Testis (tissue), 2 donors: ENCODE results near the gene HMCN1.

Source experiments
- POLR2A ChIP-seq: fragments of 450-650 bp; IDR thresholded peaks from one replicate; pipeline ENCODE4 v1.6.1; 2017; ENCODE audit warnings: antibody characterized with exemption, mild to moderate bottlenecking, moderate library complexity
- TF ChIP-seq, protein P1 (sequence below), 3 experiments: fragments of 450-650 bp in 2 of 3; fragments of 200-600 bp in 1 of 3; sonication (generic) in 1 of 3; IDR thresholded peaks; one replicate each; pipeline ENCODE4 v1.5.1; 2016 to 2019; ENCODE audit warnings: antibody characterized with exemption in 3 of 3, mild to moderate bottlenecking in 2 of 3, moderate library complexity in 1 of 3

DNA sequence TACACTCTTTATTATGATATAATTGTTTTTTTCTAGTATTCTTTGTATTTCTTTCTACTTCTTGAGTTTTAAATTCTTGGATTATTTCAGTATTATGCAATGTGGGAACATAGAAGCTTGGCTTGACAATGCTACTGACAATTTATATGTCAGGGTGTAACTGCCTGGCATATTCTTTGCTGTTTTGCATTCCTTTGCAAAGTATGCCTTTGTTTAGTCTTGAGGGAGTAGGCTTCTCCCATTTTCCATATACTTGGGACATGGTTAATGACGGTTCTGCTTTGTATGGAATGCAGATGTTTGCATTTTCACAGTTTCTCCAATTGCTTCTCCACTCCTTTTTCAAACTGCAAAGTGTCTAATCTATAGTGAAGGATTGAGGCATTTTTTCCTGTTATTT lies 109.8 kb downstream of the HMCN1 start:
- TF ChIP-seq POLR2A = no peak
- TF ChIP-seq, protein P1, sequence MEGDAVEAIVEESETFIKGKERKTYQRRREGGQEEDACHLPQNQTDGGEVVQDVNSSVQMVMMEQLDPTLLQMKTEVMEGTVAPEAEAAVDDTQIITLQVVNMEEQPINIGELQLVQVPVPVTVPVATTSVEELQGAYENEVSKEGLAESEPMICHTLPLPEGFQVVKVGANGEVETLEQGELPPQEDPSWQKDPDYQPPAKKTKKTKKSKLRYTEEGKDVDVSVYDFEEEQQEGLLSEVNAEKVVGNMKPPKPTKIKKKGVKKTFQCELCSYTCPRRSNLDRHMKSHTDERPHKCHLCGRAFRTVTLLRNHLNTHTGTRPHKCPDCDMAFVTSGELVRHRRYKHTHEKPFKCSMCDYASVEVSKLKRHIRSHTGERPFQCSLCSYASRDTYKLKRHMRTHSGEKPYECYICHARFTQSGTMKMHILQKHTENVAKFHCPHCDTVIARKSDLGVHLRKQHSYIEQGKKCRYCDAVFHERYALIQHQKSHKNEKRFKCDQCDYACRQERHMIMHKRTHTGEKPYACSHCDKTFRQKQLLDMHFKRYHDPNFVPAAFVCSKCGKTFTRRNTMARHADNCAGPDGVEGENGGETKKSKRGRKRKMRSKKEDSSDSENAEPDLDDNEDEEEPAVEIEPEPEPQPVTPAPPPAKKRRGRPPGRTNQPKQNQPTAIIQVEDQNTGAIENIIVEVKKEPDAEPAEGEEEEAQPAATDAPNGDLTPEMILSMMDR (IDR thresholded peaks at IDR 0.05) = no peak
